Adipocyte (in vitro differentiated cells): ENCODE measurements around the gene GAB1.
A peak's percentile ranks its signal among the peaks of the same experiment; 100 is the strongest.
"Not testable (repeated sequence)": the region's sequence is repeated elsewhere in the genome, so short reads cannot be mapped to it uniquely, and the experiment has no call there.

Source experiments
- DNase-seq: peaks from one replicate; pipeline ENCODE4 v3.0.0-alpha.2; 2015; ENCODE audit warnings: low read depth
- H3K27me3 ChIP-seq: replicated peaks from 2 replicates; pipeline ENCODE4 v1.7.0; 2013; ENCODE audit warnings: mild to moderate bottlenecking, low read length, moderate library complexity; ENCODE audit not compliant: control insufficient read depth, insufficient read depth
- H3K36me3 ChIP-seq: 2 replicates; pipeline ENCODE4 v1.7.0; 2013; ENCODE audit warnings: low read length, mild to moderate bottlenecking, moderate library complexity; ENCODE audit not compliant: control insufficient read depth, insufficient read depth, severe bottlenecking
- H3K4me1 ChIP-seq: 2 replicates; pipeline ENCODE4 v1.7.0; 2013; ENCODE audit warnings: mild to moderate bottlenecking, low read length, moderate library complexity; ENCODE audit not compliant: control insufficient read depth, insufficient read depth
- H3K4me3 ChIP-seq: 2 replicates; pipeline ENCODE4 v1.7.0; 2013; ENCODE audit warnings: mild to moderate bottlenecking, low read length, moderate library complexity
- H3K9ac ChIP-seq: 2 replicates; pipeline ENCODE4 v1.7.0; 2013; ENCODE audit warnings: mild to moderate bottlenecking, low read length, moderate library complexity
- H3K9me3 ChIP-seq: 2 replicates; pipeline ENCODE4 v1.7.0; 2013; ENCODE audit warnings: mild to moderate bottlenecking, low read length, moderate library complexity; ENCODE audit not compliant: control insufficient read depth

Gene GAB1

DNA sequence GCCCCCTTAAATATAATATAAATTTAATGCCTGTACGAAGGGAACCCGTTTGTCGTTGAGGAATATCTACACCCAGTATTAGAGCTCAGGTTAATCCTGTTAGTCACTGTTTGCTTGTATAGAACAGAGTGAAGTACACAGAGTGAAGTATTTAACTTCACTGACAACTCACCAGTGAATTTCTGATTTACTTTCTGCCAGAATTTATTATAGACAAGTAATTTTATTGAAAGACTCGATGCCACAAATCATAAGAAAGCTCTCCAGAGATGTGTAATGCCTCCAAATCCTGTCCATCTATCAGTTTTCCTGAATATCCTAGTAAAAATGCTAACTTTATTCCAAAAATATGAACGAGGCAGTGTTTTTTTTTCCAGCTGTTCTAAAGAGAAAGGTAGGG is 1.6 kb downstream of the GAB1 start:
- peaks cover 12% of the 10 kb centered on the region for H3K4me1 ChIP-seq
- no peaks in the 10 kb centered on the region for H3K9me3 ChIP-seq
- H3K27me3 ChIP-seq, result no peaks in the 10 kb centered on the region
- peak overlapping the region; percentile 91 for H3K4me3 ChIP-seq
- peak overlapping the region; percentile 90 for H3K9ac ChIP-seq
- H3K36me3 ChIP-seq, result no peaks in the 10 kb centered on the region
- DNase-seq, result no peak

- no peak for DNase-seq
- Histone ChIP-seq H3K4me3 (no peak overlapping the region), H3K36me3 (no peaks in the 10 kb centered on the region), H3K9me3 (no peaks in the 10 kb centered on the region), H3K27me3 (no peaks in the 10 kb centered on the region), H3K9ac (no peak overlapping the region), H3K4me1 (peaks cover 16% of the 10 kb centered on the region)
Observed at GRCh38 chr4:143339497-143339896, 2.8 kb downstream of the GAB1 start.

GRCh38 chr4:143341186-143341755 is 4.6 kb downstream of the GAB1 start:
- no peaks in the 10 kb centered on the region for H3K9me3 ChIP-seq
- H3K4me1 ChIP-seq, result peaks cover 23% of the 10 kb centered on the region
- H3K9ac ChIP-seq, result no peak overlapping the region
- no peak for DNase-seq
- no peaks in the 10 kb centered on the region for H3K27me3 ChIP-seq
- no peak overlapping the region for H3K4me3 ChIP-seq
- H3K36me3 ChIP-seq, result no peaks in the 10 kb centered on the region

- H3K4me1 ChIP-seq, result peaks cover 19% of the 10 kb centered on the region
- H3K36me3 ChIP-seq, result no peaks in the 10 kb centered on the region
- no peak overlapping the region for H3K9ac ChIP-seq
- H3K4me3 ChIP-seq, result no peak overlapping the region
- H3K9me3 ChIP-seq, result no peaks in the 10 kb centered on the region
- H3K27me3 ChIP-seq, result no peaks in the 10 kb centered on the region
- DNase-seq, result no peak
Observed at GRCh38 chr4:143343276-143343831, 6.7 kb downstream of the GAB1 start.

- Histone ChIP-seq H3K9me3 (no peaks in the 10 kb centered on the region), H3K4me1 (peaks cover 17% of the 10 kb centered on the region), H3K4me3 (no peak overlapping the region), H3K9ac (no peak overlapping the region), H3K36me3 (no peaks in the 10 kb centered on the region), H3K27me3 (no peaks in the 10 kb centered on the region)
- no peak for DNase-seq
Observed at GRCh38 chr4:143344041-143344440, 7.4 kb downstream of the GAB1 start.

GRCh38 chr4:143344774-143345173 is 8.1 kb downstream of the GAB1 start:
- no peaks in the 10 kb centered on the region for H3K27me3 ChIP-seq
- DNase-seq, result peak; percentile 58
- H3K4me3 ChIP-seq, result no peak overlapping the region
- H3K36me3 ChIP-seq, result no peaks in the 10 kb centered on the region
- no peaks in the 10 kb centered on the region for H3K9me3 ChIP-seq
- H3K4me1 ChIP-seq, result peaks cover 17% of the 10 kb centered on the region
- no peak overlapping the region for H3K9ac ChIP-seq

DNA sequence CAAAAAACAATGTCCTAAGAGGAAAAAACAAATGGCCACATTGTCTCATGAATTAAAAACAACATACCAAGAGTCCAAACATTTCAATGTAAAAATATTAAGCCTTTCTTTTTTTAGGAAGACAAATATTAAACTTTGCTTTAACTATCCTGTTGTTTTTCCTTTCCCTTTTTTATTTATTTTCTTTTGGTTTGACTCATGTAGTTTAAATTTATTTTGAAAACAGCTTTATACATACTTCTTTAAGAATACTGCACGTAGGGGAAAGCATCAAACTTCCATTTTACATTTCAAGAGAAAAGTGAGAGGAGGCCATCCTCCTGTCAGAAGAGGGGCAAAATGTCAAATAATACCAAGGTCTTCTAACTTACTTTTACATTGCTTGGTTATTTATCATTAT is 8.7 kb downstream of the GAB1 start:
- no peaks in the 10 kb centered on the region for H3K27me3 ChIP-seq
- peaks cover 17% of the 10 kb centered on the region for H3K4me1 ChIP-seq
- DNase-seq, result no peak
- H3K9me3 ChIP-seq, result no peaks in the 10 kb centered on the region
- no peak overlapping the region for H3K4me3 ChIP-seq
- H3K9ac ChIP-seq, result no peak overlapping the region
- no peaks in the 10 kb centered on the region for H3K36me3 ChIP-seq

- no peaks in the 10 kb centered on the region for H3K27me3 ChIP-seq
- H3K4me1 ChIP-seq, result peaks cover 17% of the 10 kb centered on the region
- DNase-seq, result no peak
- no peak overlapping the region for H3K9ac ChIP-seq
- H3K4me3 ChIP-seq, result no peak overlapping the region
- no peaks in the 10 kb centered on the region for H3K36me3 ChIP-seq
- H3K9me3 ChIP-seq, result no peaks in the 10 kb centered on the region
Observed at GRCh38 chr4:143346206-143346605, 9.5 kb downstream of the GAB1 start.

- Histone ChIP-seq H3K4me3 (no peak overlapping the region), H3K9ac (no peak overlapping the region), H3K9me3 (no peaks in the 10 kb centered on the region), H3K4me1 (peaks cover 29% of the 10 kb centered on the region), H3K36me3 (no peaks in the 10 kb centered on the region), H3K27me3 (no peaks in the 10 kb centered on the region)
- no peak for DNase-seq
Observed at GRCh38 chr4:143347484-143348111, 10.9 kb downstream of the GAB1 start.

GRCh38 chr4:143348233-143349077 is 11.8 kb downstream of the GAB1 start:
- H3K36me3 ChIP-seq, result no peaks in the 10 kb centered on the region
- DNase-seq, result no peak
- H3K9ac ChIP-seq, result no peak overlapping the region
- peaks cover 30% of the 10 kb centered on the region for H3K4me1 ChIP-seq
- H3K4me3 ChIP-seq, result no peak overlapping the region
- no peaks in the 10 kb centered on the region for H3K9me3 ChIP-seq
- H3K27me3 ChIP-seq, result no peaks in the 10 kb centered on the region

DNA sequence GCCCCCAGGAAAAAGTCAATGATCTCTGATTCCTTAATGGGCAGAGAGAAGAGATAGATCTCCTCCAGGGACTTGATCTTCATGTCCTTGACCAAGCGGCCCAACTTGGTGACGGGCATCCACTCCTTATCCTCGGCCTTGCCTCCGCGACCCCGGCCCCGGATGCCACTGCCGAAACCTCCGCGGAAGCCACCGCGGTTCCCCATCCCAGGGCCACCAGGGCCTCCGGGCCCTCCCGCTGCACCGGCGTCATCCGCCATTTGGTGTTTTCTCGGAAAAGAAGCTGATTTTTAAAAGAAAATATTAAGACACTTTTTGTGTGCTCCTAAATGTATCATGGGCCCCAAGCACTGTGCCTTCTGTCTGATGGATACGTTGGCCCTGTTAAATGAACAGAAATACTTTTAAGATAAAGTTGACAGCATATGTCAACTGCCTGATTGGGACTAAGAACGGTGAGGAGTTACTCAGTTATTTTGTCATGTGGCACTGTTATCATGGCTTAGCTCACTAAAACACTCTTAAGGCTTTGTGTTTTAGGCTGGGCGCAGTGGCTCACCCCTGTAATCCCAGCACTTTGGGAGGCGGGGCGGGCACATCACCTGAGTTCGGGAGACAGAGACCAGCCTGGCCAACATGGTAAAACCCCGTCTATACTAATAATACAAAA is 13.3 kb downstream of the GAB1 start:
- H3K9ac ChIP-seq, H3K36me3 ChIP-seq, H3K27me3 ChIP-seq, H3K9me3 ChIP-seq, DNase-seq, H3K4me3 ChIP-seq: not testable (repeated sequence)
- peaks cover 22% of the 10 kb centered on the region for H3K4me1 ChIP-seq
